ENCODE data around the gene ZBTB32.
"Not testable (repeated sequence)": the region's sequence is repeated elsewhere in the genome, so short reads cannot be mapped to it uniquely, and the experiment has no call there.

ZBTB32 gene, protein sequence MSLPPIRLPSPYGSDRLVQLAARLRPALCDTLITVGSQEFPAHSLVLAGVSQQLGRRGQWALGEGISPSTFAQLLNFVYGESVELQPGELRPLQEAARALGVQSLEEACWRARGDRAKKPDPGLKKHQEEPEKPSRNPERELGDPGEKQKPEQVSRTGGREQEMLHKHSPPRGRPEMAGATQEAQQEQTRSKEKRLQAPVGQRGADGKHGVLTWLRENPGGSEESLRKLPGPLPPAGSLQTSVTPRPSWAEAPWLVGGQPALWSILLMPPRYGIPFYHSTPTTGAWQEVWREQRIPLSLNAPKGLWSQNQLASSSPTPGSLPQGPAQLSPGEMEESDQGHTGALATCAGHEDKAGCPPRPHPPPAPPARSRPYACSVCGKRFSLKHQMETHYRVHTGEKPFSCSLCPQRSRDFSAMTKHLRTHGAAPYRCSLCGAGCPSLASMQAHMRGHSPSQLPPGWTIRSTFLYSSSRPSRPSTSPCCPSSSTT

GRCh38 chr19:35704218-35704617 lies at the start of gene ZBTB32:
ZBTB32 (plus strand) TSS chr19:35704558; CDS start chr19:35714627, 10,069 bp downstream.
- DNase-seq (ENCODE audit: extremely low read depth in 1 of 2, low read depth in 1 of 2): no peak

DNA sequence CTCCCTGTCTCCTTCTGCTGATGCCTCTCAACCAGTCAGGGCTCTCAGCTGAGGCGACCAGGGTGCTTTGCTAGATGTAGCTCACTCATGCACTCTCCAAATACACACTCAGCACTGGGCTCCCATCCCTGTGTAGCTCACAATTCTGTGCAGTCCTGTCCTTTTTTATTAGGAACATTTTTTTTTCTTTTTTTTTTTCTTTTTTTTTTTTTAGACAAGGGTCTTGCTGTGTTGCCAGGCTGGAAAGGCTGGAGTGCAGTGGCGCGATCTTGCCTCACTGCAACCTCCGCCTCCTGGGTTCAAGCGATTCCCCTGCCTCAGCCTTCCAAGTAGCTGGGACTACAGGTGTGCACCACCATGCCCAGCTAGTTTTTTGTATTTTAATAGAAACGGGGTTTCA lies 49.5 kb upstream of the ZBTB32 start:
- not testable (repeated sequence) for DNase-seq (ENCODE audit: extremely low read depth in 1 of 2, low read depth in 1 of 2)

DNA sequence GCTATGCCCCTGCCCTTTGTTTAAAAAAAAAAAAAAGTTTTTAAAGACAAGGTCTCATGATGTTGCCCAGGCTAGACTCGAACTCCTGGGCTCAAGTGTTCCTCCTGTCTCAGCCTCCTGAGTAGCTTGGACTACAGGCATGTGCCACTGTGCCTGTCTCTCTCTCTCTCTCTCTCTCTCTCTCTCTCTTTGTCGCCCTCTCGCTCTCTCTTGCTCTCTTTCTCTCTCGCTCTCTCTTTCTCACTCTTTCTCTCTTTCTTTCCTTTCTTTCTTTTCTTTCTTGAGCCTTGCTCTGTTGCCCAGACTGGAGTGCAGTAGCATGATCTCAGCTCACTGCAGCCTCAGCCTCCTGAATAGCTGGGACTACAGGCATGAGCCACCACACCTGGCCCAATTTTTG lies 48.8 kb upstream of the ZBTB32 start:
- DNase-seq (ENCODE audit: extremely low read depth in 1 of 2, low read depth in 1 of 2): no peak

DNA sequence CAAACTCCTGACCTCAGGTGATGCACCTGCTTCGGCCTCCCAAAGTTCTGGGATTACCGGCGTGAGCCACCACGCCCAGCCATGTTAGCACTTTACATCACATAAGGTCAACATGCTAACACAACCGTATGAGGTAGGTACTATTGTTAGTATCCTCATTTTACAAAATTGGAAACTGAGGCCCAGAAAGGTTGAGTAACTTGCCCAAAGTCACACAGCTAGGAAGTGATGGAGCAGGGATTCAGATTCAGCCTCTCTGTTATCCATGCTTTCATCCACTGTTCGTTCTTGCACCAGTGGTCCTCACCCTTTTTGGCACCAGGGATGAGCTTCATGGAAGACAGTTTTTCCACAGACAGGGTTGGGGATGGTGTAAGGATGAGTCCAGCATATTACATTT lies 47.7 kb upstream of the ZBTB32 start:
- no peak for DNase-seq (ENCODE audit: extremely low read depth in 1 of 2, low read depth in 1 of 2)

DNA sequence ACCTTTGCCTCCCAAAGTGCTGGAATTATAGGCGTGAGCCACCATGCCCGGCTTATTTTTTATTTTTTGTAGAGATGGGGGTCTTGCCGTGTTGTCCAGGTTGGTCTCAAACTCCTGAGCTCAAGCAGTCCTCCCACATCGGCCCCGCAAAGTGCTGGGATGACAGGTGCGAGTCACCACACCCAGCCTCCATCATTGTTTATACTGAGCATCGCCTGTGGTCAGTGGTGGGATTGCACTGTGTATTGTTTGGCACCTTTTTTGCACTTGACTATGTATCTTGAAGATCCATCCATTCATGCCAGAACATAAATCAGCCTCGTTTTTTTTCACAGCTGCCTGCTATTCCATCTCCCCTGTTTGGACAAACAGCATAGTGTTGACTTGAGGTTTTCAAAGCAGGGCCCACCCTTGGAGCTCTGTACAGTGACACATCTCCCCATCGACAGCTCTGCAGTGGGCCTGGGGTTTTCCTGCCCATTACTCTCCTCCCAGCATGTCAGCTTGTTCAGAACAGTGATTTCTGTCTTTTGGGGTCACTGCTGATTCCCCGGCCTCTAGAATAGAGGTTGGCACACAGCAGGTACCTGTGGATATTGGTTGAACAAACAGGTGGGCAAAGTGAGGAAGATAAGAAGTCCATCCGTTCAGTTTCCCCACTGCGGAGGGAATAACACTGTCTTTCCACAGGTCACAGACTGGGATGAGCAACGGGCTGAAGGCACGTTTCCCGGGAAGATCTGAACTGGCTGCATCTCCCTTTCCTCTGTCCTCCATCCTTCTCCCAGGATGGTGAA lies 46.3 kb upstream of the ZBTB32 start:
- DNase-seq (ENCODE audit: extremely low read depth in 1 of 2, low read depth in 1 of 2): no peak

DNA sequence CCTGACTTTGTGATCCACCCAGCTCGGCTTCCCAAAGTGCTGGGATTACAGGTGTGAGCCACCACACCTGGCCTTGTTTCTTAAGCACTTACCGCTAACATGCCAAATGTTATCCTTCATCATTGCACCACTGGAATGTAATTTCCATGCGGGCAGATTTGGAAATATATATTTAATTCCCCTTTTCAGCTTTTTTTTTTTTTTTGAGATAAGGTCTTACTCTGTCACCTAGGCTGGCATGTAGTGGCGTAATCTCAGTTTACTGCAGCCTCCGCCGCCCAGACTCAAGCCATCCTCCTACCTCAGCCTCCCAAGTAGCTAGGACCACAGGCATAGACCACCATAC lies 42.4 kb upstream of the ZBTB32 start:
- DNase-seq (ENCODE audit: extremely low read depth in 1 of 2, low read depth in 1 of 2): no peak

DNA sequence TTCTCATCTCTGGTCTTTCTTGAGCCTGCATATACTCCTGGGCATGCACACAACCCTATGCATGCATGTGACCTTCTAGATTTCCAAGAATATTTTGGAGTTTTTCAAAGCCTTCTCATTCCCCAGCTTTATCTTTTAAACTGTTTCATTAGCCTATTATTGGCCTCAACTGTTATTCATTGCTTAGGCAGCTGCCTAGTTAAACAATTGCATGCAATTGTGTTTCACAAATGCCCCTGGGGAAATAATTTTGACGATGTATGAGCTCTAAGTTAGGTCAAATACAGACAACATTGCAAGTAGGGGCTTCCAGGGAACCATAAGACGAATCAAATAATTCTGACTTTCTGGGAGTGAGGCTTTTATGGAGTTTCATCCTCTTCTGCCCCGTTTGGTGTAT lies 40.4 kb upstream of the ZBTB32 start:
- no peak for DNase-seq (ENCODE audit: extremely low read depth in 1 of 2, low read depth in 1 of 2)

- no peak for DNase-seq (ENCODE audit: extremely low read depth in 1 of 2, low read depth in 1 of 2)
Observed at GRCh38 chr19:35665157-35665556, 39.2 kb upstream of the ZBTB32 start.

DNA sequence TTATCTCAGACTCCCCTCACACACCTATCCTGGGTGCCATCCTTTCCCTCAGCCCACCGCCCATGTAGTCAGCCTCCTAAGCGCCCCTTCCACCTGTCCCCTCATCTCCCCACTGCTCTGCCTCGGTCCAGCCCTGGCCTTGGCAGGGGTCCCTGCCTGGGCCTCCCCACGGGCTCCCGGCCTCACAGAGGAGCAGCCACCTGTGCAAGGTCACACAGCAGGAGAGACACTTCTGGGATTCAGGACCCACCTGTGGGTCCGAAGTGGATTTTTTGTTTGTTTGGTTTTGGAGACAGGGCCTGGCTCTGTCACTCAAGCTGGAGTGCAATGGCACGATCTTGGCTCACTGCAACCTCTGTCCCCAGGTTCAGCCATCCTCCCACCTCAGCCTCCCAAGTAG lies 38.8 kb upstream of the ZBTB32 start:
- no peak for DNase-seq (ENCODE audit: extremely low read depth in 1 of 2, low read depth in 1 of 2)

DNA sequence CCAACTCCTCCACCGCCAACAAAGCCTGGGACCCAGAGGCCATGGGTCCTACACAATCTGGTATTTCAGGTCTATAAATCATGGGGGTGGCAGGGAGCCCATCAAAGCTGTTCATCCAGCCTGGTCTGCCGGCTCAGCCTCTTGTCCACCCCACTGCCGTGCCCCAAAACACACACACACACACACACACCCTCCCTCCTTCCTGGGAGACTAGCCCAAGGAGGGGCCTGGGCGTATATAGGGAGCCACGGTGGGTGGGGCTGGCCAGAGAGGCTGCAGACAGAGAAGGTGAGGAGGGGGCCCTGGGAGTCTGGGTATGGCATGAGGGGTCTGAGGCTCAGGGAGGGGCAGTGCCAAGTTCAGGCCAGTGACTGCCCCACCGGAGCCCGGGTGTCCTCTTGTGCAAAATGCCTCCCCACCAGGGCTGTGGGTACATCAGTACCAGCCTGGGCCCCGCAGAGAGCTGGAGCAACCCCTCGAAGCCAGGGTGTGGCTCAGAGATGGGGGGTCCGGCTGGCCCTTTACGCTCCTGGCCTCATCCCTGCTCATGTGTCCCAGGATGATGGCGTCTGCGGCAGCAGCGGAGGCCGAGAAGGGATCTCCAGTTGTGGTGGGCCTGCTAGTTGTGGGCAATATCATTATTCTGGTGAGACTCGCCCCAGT lies 38.0 kb upstream of the ZBTB32 start, which contains the start of gene UPK1A:
Gene UPK1A, plus strand, starts transcription at position 267 of the 663 bp plus-strand sequence. Its CDS starts 296 bp downstream, at position 563.
- no peak for DNase-seq (ENCODE audit: extremely low read depth in 1 of 2, low read depth in 1 of 2)

DNA sequence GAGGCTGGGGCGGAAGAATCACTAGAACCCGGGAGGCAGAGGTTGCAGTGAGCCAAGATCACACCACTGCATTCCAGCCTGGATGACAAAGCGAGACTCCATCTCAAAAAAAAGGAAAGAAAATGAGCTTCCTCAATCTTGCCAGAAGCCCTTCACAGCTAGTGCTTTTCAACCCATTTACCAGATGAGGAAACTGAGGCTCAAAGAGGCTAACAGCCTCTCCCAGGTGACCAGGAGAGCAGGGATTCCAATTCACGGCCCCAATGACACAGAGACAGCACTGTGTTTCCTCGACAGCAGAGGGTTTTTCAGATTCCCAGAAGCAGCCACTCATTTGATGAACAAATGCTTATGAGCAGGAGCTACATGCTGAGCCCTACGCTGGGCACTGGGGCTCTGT lies 34.8 kb upstream of the ZBTB32 start:
- no peak for DNase-seq (ENCODE audit: extremely low read depth in 1 of 2, low read depth in 1 of 2)

DNA sequence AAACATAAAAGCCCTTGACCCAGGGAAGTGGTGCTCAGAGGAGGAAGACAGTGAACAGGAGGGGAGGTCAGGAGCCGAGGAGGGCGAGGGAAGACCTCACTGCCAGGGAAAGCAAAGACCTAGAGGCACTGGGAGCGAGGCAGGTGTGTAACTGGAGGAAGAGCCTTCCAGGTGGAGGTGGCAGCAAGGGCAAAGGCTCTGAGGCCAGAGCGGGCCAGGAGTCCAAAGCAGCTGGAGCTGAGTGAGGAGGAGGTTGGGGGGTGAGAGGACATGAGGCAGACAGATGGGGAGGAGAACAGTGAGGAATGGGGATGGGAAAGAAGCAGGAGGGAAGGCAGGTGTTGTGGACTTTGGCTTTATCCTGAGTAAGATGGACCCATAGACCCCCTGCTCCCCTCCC lies 34.4 kb upstream of the ZBTB32 start:
- no peak for DNase-seq (ENCODE audit: extremely low read depth in 1 of 2, low read depth in 1 of 2)

DNA sequence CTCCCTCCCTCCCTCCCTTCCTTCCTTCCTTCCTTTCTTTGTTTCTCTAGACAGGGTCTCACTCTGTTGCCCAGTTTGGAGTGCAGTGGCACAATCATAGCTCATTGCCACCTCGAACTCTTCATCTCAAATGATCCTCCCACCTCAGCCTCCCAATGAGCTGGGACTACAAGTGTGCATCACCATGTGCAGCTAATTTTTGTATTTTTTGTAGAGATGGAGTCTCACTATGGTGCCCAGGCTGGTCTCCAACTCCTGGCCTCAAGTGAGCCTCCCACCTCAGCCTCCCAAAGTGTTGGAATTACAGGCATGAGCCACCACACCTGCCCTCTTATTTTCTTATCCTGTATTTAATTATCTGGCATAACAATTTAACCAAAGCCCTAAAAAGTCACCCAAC lies 33.7 kb upstream of the ZBTB32 start:
- no peak for DNase-seq (ENCODE audit: extremely low read depth in 1 of 2, low read depth in 1 of 2)

DNA sequence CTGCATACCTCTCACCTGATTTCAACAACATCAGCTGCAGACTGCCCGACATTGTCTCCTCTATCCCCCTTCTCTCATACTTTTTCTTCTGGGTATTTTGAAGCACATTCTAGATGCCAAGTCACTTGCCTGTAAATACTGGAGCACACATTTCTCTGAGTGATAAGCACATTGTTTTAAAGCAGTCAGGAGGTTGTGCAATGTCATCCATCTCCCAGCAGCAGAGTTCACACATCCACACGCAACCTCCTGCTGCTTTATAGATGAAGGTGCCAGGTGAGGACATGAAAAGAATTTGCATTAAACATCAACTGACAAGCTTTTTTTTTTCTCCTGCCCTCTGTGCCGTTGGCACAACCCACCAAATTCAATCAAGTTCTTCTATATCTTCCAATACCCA lies 32.5 kb upstream of the ZBTB32 start:
- DNase-seq (ENCODE audit: extremely low read depth in 1 of 2, low read depth in 1 of 2): no peak

GRCh38 chr19:35673121-35673804 lies 31.1 kb upstream of the ZBTB32 start:
- DNase-seq (ENCODE audit: extremely low read depth in 1 of 2, low read depth in 1 of 2): peak in 1 of 2 donors; percentile 17

DNA sequence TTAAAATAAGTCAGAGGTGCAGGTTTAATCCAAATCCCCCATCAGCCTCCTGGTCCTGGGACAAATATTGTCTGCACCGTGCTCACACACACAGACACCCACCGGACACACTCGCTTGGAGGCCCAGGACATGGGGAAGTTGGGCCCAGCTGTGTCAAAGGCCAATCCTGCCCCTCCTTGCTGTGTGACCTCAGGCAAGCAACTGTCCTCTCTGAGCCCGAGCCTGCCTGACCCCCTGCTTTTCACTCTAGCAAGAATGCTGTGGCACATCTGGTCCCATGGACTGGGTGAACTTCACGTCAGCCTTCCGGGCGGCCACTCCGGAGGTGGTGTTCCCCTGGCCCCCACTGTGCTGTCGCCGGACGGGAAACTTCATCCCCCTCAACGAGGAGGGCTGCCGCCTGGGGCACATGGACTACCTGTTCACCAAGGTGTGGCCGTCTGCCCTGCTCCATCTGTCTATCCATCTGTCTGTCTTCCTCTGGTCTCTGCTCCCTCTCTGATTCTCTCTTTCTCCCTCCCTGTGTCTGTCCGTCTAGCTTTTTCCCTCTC lies 28.7 kb upstream of the ZBTB32 start:
- DNase-seq (ENCODE audit: extremely low read depth in 1 of 2, low read depth in 1 of 2): no peak

- DNase-seq (ENCODE audit: extremely low read depth in 1 of 2, low read depth in 1 of 2): no peak
Observed at GRCh38 chr19:35689836-35690235, 14.5 kb upstream of the ZBTB32 start.

- DNase-seq (ENCODE audit: extremely low read depth in 1 of 2, low read depth in 1 of 2): not testable (repeated sequence)
Observed at GRCh38 chr19:35691106-35691505, 13.3 kb upstream of the ZBTB32 start.

DNA sequence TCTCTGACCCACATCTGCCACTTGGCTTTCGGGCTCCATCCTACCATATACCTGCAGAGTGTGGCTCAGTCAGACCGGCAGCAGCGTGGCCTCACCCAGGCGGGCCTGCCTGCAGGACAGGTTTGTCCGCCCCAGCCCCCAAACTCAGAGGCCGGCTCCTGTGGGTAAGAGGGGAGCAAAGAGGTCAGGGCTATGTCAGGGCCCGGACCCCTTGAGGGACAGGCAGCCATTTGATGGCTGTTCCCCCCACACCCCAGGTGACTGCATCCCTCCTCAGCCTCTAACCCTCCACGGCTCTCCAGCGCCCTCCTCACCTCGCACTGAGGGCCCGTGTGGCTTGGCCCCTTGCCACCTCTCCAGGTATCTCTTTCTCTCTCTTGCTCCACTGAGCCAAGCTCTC lies 12.3 kb upstream of the ZBTB32 start:
- no peak for DNase-seq (ENCODE audit: extremely low read depth in 1 of 2, low read depth in 1 of 2)

- DNase-seq (ENCODE audit: extremely low read depth in 1 of 2, low read depth in 1 of 2): no peak
Observed at GRCh38 chr19:35693422-35693821, 10.9 kb upstream of the ZBTB32 start.

Measured in activated CD8-positive, alpha-beta memory T cell treated with anti-CD3 and anti-CD28 coated beads for 1 hour (primary cell).